ENCODE measurements around the gene SUCO. TPM values are rescaled to one million over a fixed set of nuclear protein-coding genes. Genes with fewer than 3 reads are reported as not detected.
A peak's percentile ranks its signal among the peaks of the same experiment; 100 is the strongest.

SUCO gene
- total and polyA plus RNA-seq, 2 of the 13 experiments (the other 11 are each of a cell fraction or from before 2014, with no cell fraction given): 12.6 to 25.5 TPM

DNA sequence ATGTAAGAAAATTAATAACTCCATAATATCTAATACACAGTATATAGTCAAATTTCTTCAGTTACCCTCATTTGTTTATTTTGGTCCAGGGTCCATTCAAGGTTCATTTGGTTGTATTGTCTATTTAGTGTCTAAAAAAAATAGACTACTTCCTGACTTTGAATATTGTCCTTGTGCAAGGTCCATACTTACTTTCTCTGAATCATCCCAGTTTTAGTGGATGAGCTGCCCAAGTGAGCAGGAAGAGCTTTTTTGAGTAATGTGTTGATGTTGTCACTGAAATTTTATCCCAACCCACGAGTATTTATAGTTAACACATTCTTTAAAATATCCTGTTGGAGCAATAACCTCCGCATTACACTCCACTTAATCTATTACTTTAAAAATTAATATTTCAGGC, 80.3 kb downstream of the SUCO start (continued):
- TF ChIP-seq, protein P1, sequence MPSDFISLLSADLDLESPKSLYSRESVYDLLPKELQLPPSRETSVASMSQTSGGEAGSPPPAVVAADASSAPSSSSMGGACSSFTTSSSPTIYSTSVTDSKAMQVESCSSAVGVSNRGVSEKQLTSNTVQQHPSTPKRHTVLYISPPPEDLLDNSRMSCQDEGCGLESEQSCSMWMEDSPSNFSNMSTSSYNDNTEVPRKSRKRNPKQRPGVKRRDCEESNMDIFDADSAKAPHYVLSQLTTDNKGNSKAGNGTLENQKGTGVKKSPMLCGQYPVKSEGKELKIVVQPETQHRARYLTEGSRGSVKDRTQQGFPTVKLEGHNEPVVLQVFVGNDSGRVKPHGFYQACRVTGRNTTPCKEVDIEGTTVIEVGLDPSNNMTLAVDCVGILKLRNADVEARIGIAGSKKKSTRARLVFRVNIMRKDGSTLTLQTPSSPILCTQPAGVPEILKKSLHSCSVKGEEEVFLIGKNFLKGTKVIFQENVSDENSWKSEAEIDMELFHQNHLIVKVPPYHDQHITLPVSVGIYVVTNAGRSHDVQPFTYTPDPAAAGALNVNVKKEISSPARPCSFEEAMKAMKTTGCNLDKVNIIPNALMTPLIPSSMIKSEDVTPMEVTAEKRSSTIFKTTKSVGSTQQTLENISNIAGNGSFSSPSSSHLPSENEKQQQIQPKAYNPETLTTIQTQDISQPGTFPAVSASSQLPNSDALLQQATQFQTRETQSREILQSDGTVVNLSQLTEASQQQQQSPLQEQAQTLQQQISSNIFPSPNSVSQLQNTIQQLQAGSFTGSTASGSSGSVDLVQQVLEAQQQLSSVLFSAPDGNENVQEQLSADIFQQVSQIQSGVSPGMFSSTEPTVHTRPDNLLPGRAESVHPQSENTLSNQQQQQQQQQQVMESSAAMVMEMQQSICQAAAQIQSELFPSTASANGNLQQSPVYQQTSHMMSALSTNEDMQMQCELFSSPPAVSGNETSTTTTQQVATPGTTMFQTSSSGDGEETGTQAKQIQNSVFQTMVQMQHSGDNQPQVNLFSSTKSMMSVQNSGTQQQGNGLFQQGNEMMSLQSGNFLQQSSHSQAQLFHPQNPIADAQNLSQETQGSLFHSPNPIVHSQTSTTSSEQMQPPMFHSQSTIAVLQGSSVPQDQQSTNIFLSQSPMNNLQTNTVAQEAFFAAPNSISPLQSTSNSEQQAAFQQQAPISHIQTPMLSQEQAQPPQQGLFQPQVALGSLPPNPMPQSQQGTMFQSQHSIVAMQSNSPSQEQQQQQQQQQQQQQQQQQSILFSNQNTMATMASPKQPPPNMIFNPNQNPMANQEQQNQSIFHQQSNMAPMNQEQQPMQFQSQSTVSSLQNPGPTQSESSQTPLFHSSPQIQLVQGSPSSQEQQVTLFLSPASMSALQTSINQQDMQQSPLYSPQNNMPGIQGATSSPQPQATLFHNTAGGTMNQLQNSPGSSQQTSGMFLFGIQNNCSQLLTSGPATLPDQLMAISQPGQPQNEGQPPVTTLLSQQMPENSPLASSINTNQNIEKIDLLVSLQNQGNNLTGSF (CRISPR knock-in tag; IDR thresholded peaks at IDR 0.05): no peak
- TF ChIP-seq, protein P2, sequence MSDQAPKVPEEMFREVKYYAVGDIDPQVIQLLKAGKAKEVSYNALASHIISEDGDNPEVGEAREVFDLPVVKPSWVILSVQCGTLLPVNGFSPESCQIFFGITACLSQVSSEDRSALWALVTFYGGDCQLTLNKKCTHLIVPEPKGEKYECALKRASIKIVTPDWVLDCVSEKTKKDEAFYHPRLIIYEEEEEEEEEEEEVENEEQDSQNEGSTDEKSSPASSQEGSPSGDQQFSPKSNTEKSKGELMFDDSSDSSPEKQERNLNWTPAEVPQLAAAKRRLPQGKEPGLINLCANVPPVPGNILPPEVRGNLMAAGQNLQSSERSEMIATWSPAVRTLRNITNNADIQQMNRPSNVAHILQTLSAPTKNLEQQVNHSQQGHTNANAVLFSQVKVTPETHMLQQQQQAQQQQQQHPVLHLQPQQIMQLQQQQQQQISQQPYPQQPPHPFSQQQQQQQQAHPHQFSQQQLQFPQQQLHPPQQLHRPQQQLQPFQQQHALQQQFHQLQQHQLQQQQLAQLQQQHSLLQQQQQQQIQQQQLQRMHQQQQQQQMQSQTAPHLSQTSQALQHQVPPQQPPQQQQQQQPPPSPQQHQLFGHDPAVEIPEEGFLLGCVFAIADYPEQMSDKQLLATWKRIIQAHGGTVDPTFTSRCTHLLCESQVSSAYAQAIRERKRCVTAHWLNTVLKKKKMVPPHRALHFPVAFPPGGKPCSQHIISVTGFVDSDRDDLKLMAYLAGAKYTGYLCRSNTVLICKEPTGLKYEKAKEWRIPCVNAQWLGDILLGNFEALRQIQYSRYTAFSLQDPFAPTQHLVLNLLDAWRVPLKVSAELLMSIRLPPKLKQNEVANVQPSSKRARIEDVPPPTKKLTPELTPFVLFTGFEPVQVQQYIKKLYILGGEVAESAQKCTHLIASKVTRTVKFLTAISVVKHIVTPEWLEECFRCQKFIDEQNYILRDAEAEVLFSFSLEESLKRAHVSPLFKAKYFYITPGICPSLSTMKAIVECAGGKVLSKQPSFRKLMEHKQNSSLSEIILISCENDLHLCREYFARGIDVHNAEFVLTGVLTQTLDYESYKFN (CRISPR knock-in tag; conservative IDR thresholded peaks at IDR 0.05): 0 out of 2 replicates have a peak, but pooled peaks have one; percentile 31
- TF ChIP-seq, protein P3, sequence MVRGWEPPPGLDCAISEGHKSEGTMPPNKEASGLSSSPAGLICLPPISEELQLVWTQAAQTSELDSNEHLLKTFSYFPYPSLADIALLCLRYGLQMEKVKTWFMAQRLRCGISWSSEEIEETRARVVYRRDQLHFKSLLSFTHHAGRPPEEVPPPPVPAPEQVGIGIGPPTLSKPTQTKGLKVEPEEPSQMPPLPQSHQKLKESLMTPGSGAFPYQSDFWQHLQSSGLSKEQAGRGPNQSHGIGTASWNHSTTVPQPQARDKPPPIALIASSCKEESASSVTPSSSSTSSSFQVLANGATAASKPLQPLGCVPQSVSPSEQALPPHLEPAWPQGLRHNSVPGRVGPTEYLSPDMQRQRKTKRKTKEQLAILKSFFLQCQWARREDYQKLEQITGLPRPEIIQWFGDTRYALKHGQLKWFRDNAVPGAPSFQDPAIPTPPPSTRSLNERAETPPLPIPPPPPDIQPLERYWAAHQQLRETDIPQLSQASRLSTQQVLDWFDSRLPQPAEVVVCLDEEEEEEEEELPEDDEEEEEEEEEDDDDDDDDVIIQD (CRISPR knock-in tag; IDR thresholded peaks at IDR 0.05; ENCODE audit: low read depth): peak; percentile 32; the same call in 1 of the 2 replicates
- 0 out of 2 replicates have a peak, but pooled peaks have one; percentile 31 for TF ChIP-seq LCORL (IDR thresholded peaks at IDR 0.05)
- TF ChIP-seq LCORL (CRISPR knock-in tag; IDR thresholded peaks at IDR 0.05): no peak
- TF ChIP-seq, protein P4, sequence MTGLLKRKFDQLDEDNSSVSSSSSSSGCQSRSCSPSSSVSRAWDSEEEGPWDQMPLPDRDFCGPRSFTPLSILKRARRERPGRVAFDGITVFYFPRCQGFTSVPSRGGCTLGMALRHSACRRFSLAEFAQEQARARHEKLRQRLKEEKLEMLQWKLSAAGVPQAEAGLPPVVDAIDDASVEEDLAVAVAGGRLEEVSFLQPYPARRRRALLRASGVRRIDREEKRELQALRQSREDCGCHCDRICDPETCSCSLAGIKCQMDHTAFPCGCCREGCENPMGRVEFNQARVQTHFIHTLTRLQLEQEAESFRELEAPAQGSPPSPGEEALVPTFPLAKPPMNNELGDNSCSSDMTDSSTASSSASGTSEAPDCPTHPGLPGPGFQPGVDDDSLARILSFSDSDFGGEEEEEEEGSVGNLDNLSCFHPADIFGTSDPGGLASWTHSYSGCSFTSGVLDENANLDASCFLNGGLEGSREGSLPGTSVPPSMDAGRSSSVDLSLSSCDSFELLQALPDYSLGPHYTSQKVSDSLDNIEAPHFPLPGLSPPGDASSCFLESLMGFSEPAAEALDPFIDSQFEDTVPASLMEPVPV (CRISPR knock-in tag; IDR thresholded peaks at IDR 0.05): no peak
- TF ChIP-seq HNRNPK (IDR thresholded peaks at IDR 0.05; ENCODE audit: low read depth, low read length, poor library complexity, severe bottlenecking): no peak

All from HepG2 (cell line).